Erythroblast (primary cell): ENCODE data around the gene COMT.

Experiments
- DNase-seq, 2 experiments: peaks; one replicate each; lab custom pipeline; 2025; lab: John Stamatoyannopoulos, UW
- GATA1 ChIP-seq: IDR thresholded peaks from 2 replicates; pipeline ENCODE4 v1.6.1; 2011; ENCODE audit warnings: low read depth, mild to moderate bottlenecking, control low read depth, low read length, moderate library complexity
- POLR2A ChIP-seq: IDR thresholded peaks from 2 replicates; pipeline ENCODE4 v1.6.1; 2011; ENCODE audit warnings: mild to moderate bottlenecking, low read length

COMT gene

GRCh38 chr22:20008221-20008995 lies 66.8 kb downstream of the COMT start:
- TF ChIP-seq GATA1 = no peak
- TF ChIP-seq POLR2A = no peak
- peak in 1 of 2 experiments; percentile 33 for DNase-seq

DNA sequence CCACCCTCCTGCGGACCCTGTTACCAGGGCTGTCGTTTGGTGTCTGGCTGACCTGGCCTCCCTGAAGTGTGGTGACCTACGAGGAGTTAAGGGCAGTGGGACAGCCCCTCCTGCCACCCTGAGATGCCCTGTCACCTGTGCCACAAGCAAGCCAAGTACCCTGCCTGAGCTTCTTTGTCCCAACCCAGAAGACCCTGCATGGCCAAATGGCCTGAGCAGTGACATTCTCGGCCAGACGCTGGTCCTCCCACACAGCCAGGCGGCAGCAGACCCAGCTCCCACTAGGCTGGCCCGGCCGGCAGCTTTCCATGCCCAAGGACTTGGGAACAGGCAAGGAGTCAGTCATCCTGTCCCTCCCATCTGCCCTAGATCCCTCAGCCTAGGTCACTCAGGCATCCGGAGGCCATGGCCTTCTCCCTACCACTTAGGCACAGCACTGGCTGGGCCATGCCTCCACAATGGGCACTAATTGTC lies 67.5 kb downstream of the COMT start:
- no peak for DNase-seq
- TF ChIP-seq GATA1 (no peak), POLR2A (no peak)

GRCh38 chr22:20009582-20010306 lies 68.2 kb downstream of the COMT start:
- DNase-seq = peak in 1 of 2 experiments; percentile 17
- TF ChIP-seq GATA1 = no peak
- TF ChIP-seq POLR2A = no peak

GRCh38 chr22:20010307-20011122 lies 68.9 kb downstream of the COMT start:
- no peak for DNase-seq
- TF ChIP-seq POLR2A (no peak), GATA1 (no peak)

GRCh38 chr22:20011123-20011992 lies 69.8 kb downstream of the COMT start:
- TF ChIP-seq GATA1 (no peak), POLR2A (no peak)
- DNase-seq = peak; percentile 26 to 38

GRCh38 chr22:20011993-20012740 lies 70.6 kb downstream of the COMT start:
- DNase-seq = no peak
- no peak for TF ChIP-seq GATA1
- no peak for TF ChIP-seq POLR2A

DNA sequence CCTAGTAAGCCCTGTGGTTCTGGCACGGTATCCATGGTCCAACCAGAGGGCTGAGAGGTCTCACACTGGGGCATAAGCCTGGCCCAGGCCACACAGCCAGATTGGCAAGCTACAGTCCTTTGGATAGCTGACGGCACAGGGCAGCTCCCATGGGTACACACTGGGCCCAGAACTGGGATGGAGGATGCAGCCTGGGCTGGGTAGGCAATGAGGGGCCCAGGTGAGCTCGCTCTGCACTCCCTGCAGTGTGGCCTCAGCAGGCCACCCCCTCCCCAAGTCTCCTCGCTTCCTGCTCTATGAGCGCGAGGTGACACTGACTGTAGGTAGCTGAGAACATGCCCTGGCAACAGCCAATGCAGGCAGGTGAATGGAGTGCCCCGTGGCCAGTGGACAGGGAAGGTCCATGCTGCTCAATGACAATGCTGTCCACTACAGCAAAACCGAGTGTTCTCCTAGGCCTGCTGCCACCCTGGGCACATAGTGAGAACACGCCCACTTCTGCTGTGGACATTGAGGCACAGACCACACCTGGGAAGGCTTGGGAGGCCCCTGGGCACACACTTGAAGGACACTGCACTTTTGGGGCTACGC lies 71.3 kb downstream of the COMT start:
- DNase-seq = no peak
- TF ChIP-seq GATA1 = no peak
- TF ChIP-seq POLR2A = no peak

- TF ChIP-seq POLR2A (no peak), GATA1 (no peak)
- DNase-seq = peak; percentile 75 to 83
These were observed 71.9 kb downstream of the COMT start for GRCh38 chr22:20013382-20013871.

DNA sequence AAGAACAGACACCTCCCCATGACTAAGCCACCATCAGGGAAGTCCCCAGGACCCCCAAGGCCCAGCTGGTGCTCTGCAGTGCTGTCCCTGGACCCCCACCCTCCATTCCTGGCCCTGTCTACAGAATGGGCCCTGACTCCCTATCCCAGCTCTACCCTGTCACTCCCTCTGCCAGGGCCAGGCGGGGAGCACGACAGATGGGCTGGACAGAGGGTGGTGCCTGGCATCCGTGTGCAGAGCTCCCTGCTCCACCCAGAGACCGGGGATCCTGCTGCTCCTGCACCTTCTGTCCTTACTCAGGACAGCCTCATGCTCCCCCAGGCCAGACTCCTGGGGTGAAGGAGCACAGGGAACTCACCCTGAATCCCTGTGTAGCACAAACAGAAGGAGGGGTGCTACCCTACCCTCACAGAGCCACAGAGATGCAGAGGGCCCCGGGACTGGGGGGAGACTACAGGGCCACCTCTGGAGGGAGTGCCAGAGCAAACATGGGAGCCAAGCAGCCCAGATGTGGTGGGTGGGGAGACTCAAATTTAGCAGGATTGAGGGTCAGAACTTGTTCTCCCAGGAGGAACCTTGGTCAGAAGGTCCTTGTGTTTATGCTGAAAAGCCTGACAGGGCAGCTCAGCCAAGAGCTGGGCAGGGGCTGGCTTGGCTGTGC lies 73.1 kb downstream of the COMT start:
- TF ChIP-seq POLR2A = no peak
- TF ChIP-seq GATA1 = no peak

GRCh38 chr22:20015187-20015625 lies 73.6 kb downstream of the COMT start:
- peak in 1 of 2 experiments; percentile 37 for DNase-seq
- TF ChIP-seq GATA1 (no peak), POLR2A (no peak)

More for the DNA sequence above, 73.1 kb downstream of the COMT start:
- peak in 1 of 2 experiments; percentile 35 for DNase-seq
